Fibroblast of peridontal ligament (primary cell): ENCODE data around the gene SLC35B1.

Experiments used
- DNase-seq: peaks from one replicate; pipeline ENCODE4 v3.0.0-alpha.2; 2010; ENCODE audit errors: extremely low read depth

The SLC35B1 gene, protein sequence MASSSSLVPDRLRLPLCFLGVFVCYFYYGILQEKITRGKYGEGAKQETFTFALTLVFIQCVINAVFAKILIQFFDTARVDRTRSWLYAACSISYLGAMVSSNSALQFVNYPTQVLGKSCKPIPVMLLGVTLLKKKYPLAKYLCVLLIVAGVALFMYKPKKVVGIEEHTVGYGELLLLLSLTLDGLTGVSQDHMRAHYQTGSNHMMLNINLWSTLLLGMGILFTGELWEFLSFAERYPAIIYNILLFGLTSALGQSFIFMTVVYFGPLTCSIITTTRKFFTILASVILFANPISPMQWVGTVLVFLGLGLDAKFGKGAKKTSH

DNA sequence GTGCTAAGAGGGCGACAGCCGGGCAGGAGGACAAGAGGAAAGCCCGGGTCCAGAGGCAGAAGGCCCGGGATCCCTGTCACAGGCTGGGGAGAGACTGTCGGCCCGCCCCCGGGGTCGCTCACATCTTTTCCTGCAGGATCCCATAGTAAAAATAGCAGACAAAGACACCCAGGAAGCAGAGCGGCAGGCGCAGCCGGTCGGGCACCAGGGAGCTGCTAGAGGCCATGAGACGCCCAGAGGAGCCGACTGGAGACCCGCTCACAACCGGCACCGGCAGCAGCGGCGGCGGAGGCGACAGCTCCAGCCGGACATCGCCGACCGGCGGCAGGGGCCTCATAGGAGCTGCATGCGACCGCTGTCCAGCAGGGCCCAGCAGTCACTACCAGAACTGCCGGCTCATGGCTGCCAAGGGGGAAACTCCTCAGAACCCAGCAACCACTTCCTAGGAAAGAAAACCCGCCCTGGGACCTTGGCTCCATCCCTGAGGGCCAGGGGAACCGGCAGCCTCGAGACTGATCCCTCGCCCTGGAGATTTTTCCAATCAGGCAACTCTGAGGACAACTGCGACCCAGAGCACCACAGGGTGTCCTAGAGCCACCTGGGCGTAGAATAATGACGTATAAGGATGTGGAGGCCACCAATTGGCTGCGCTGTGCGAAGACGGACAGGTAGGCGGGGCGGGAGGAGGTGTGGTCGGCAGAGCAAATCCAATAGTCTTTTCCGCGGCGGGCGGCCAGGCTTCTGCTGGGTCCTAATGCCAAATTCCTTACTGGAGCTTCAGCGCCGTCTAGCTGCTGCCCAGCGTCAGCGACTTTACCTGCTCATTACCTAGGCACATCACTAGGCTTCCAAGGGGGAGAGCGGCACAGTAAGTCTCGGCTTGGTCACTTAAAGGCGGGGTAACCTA, at the start of gene SLC35B1:
Gene SLC35B1 (minus strand): TSS at position 357 of the 907 bp plus-strand sequence. CDS start 131 bp downstream, at position 226.
- peak; percentile 99 for DNase-seq

DNA sequence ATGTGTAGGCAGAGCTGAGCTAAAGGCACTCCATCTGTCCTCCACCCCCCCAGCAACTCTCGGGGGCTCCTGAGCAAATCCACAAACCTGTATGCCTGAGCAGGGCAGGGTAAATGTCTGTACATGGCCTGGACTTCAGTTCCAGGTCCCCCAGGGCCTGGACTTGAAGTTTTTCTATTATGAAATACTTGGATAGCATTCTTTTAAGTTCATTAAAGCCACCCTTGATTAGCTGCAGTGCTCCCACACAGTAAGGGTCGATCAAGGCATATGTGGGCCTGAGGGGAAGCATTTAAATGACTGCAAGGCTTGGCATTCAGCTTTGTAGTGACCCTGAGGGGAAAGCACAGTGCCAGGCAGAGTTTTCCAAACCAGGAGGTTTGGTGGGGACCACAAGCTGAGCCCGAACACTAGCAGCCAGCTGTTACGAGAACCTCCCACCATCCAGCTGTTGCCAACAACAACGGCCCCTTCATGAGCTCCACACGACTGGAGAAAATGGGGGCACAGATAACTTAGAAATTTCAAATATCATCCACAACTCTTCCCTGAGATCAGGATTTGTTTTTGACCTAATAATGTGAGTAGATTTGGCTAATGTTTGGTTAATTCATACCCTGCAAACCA, 49.5 kb upstream of the SLC35B1 start:
- DNase-seq = no peak

DNA sequence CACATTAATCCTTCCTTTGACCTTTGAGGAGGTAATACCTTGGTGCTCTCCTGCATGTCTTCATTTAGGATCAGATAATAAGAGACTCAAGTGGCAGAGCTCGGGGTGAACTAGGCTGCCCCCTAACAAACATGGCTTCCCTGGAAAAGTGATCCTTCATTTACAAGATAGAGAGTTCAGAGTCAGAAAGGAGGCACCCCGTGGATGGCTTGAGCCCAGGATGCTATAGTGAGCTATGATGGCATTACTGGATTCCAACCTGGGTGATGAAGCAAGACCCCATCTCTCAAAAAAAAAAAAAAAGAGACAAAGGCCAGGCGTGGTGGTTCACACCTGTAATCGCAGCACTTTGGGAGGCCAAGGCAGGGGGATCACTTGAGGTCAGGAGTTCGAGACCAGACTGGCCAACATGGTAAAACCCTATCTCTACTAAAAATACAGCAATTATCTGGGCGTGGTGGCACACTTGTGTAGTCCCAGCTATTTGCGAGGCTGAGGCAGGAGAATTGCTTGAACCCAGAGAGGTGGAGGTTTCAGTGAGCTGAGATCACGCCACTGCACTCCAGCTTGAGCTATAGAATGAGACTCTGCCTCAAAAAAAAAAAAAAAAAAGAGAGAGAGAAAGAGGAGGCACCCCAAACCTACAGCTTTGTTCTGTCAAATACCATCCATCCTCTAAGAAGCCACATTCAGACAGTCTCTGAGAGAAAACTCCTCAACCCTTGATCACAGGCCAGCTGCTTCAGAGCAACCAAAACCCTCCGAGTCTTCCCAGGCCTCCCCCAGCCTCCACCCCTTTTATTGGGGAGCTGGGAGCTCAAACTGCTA, 48.8 kb upstream of the SLC35B1 start:
- no peak for DNase-seq

DNA sequence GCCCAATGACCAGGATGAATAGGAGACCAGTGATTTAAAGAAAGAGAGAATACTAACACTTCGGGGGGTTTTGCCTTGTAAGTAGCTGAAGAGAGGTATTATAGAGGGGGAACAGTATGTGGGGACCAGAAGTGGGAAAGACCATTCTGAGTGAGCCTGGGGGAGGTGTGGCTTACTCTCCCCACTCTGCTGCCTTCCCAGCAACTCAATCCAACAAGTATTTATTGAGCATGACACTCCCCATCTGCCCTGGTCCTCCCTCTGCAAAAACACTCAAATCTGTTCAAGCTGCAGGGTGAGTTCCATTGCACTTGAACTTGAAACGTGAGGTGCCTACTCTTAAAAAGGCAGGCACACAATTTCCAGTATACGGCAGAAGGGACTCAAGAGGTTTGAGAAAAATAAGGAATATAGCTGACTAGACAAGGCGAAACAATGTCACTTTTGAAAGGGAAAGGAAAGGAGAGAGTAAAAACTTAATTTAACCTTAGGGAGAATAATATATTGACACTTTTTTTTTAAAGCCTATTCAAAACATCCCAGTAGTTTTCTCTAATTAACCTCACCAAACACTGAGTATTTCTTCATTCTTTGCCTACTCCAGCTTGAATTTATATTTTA, 48.0 kb upstream of the SLC35B1 start:
- DNase-seq = no peak

DNA sequence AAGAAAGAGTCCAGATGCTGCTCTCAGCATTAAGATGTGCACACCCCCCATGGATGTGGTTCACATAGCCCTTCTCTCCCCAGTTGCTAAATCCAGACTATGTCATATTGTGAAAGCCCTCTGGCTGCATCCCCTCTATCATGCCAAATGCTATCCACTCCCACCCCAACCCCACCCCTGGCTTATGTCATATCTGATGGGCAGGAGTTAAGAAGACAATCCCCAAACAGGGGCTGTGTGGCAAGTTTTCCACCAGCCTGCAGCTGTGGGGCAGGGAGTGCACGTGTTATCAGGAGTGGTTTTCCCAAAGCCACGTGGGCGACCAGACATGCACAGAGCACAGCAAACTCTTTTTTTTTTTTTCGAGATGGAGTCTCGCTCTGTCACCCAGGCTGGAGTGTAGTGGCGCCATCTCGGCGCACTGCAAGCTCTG, 46.2 kb upstream of the SLC35B1 start:
- no peak for DNase-seq

DNA sequence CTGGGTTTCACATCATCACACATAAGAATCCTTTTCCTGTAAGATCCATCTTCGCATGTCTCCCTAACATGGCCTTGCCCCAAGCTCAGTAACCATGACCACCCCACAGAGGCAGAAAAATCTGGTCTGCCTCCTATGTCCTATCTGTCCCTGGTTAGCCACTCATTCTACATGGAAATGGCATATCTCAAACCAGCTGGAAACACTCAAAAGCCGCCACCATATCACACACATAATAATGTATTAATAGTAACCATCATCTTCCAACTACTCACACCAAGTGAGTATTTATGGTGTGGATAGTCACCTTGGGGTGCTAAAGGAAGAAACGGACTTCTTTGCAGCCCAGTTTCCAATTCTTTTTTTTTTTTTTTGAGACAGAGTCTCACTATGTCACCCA, 44.7 kb upstream of the SLC35B1 start:
- no peak for DNase-seq

DNA sequence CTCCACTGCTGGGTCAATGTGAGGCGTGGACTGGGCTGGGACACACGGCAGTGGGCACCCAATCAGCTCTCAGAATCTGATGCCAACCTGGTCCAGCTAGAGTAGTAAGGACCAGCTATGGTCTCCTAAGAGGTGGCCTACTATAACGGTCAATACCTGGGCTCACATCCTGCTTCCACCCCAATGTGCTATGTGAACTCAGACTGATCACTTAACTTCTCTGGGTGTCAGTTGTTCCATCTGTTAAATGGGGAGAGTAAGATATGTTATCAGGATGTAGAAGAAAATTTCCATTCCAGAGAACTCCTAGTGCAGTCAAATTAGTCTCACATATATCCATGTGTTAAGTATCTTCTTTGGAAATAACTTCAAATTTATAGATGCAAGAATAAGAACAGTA, 42.0 kb upstream of the SLC35B1 start:
- no peak for DNase-seq

DNA sequence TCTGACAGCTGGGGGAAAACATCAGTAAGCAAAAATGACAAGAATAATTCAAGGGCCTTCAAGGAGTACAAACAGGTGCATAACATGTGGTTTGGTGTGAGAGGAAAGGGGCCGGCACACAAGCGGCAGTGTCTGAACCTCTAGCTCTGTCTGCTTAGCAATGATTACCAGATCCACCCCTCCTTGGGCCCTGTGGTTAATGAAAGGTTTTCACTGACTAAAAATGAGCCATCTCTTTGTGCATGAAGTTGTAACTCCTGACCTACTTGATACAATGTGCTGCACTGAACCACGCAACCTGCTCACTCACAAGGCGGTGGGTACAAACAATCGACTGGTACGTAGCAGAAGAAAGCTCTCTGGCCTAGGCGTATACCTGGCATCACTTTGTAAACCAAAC, 41.0 kb upstream of the SLC35B1 start:
- no peak for DNase-seq

DNA sequence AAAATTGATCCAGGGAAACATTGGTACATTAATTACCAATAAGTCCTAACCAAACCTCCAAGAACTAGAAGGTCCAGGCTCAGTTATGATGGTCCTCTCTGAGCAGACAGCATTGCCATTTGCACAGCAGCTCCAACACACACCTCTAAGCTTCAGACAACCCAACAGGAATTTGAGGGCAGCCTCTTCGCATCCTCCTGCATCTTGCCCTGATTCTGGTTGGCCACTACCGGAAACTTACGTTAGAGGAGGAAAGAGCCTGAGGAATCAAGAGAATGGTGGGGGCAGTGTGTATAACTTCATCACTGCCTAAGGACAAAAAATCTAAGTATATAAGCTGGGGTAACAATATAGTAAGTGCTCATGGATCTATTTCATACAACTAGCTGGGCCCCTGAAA, 40.5 kb upstream of the SLC35B1 start:
- no peak for DNase-seq

DNA sequence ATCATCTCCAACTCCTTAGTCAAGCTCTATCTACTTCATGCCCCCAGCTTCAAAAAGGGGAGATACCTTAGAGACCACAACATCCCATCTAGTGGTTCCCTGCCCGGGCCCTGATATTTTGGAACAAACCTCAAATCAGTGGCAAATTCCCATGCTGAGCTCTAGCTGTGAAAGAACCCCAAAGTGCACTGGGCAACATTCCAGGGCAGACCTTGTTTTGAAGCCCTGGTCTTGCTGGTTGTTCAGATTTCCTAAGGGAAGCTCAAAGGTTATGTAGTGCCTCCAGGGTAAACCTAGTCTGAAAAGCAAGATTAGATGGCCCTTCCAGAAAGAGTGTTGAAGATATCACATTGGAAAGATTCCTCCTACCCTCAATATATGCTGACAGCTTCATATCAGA, 39.9 kb upstream of the SLC35B1 start:
- DNase-seq = no peak

DNA sequence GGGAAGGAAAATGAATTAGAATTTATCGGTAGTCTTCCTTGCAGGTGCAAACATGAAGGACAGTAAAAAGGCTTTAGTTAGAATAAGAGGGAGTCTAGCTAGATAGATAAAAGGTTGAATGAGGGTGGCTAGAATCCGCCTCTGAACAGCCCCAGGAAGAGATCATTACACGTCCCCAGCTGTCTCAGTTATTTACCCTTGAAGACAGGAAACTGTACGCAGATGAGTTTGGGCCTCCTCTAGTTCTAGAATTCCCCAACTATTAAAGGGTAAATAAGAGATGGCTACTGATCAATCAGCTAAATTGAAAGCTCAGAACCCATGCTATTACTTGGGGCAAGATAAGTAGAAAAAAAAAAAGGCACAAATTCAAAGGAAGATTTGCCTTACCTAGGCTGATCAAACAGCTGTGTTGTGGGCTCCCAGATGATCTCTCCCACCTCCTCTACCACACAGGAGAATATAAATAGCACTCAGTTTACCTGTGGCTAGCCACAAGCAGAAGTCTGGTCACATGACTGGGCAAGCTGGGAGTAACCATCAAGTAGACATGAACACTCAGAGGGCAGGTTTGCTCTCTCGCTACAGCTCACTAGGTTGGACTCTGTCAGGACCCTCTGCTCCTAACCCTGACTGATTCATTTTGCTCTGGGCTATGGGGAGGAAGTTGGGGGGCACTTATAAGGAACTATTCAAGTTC, 39.2 kb upstream of the SLC35B1 start:
- DNase-seq = no peak

DNA sequence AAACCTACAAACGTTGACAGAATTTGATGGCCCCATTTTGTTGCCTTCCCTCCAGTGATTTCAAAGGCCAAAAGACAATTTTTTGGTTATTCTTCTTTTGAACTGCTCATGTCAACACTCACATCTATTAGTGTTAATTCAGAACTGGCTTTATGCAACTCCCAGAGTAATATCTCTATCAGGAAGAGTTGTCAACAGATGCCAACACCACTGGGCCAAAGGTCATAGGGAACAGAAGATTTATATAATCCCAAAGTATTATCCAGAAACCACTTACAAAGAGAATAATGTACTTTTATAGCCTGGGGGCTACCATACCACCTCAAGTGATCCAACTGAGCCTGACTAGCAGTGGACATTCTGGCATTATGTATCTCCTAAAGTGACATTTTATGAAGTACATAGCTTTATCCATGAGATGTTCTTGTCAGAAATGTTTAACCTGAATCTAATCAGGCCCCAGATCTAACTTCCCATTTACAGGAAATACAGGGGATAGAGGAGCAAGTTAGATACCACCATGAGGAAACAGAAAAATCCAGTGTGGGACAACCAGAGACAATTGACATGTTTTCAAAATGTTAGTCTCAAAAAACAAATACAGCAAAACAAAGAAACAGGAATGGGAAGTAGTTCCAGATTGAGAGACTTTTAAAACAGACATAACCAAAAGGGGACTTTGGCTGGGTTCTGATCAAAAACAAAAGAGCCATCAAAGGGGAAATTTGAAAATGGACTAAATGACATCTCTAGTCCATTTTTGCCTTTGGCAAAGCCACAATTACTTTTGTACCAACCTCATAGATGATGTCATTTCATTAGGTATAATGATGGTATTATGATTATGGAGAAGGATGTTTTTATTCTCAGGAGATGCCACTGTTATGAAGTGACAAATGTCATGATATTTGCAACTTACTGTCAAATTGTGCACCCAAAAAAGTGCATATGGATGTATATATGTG, 37.7 kb upstream of the SLC35B1 start:
- DNase-seq = no peak

DNA sequence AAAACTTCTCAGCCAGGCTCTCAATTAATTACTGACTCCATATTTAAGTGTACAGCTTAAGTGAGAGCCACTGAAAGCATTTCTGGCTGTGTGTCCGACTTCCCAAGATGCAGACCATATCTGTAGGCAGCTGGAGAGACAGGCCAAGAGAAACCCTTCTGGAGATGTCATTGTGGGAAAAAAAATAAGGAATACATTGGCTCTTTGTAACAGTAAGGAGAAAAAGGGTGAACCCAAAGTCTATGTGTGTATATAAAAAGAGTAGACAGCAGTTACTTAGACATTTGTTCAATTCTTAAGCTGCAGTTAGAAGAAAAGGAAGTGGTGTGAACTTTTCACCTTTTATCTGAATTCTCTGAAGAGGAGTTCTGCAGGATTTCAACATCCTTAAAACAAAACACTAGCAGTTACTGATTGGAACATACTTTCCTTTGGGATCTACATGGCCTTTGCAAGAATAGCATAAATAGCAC, 34.4 kb upstream of the SLC35B1 start:
- DNase-seq = peak; percentile 25

DNA sequence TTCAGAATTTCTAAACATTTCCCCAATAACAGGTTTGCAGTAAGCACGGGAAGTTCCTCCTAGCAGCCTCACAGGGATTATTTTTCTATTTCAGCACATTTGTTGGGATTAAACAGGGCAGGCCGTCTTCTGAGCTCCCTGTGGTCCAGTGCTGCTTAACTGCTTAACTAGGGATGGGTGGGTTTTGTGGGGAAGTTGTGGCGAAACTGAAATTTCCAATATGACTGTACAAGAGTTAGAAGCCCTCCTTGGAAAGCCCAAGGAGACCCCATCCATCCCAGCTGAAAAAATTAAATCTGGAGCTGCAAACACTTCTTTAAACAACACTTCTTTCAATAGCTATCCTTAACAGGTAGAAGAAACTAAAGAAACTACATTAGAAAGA, 33.9 kb upstream of the SLC35B1 start:
- no peak for DNase-seq

DNA sequence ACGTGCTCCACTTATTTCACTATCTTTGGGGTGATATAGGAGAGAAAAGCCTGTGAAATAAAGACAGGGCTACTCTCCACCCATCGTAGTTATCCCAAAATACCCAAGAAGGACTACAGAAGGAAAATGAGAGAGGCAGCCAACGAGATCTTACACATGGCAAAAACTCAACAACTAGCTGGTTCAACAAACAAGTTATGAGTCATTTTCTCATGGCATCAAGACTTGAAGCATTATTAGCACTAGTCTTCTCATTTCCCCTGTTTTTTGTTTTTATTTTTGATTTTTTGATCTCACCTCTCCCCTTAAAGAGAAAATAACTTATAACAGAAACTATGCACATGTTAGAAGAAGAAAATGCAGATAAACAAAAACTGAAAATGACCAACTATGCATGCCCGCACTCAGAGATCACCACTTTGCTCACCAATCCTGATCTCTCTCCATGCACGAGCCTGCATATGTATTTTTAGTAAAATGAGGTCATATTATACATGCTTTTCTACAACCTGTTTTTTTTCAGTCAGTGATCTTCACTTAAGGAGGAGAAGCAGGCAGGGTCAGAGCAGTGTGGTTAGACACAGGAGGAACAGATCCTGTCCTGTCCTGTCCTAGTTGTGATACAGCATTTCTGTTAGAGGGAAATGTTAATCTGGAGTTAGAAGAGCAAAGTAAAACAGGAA, 33.4 kb upstream of the SLC35B1 start:
- DNase-seq = peak; percentile 66

DNA sequence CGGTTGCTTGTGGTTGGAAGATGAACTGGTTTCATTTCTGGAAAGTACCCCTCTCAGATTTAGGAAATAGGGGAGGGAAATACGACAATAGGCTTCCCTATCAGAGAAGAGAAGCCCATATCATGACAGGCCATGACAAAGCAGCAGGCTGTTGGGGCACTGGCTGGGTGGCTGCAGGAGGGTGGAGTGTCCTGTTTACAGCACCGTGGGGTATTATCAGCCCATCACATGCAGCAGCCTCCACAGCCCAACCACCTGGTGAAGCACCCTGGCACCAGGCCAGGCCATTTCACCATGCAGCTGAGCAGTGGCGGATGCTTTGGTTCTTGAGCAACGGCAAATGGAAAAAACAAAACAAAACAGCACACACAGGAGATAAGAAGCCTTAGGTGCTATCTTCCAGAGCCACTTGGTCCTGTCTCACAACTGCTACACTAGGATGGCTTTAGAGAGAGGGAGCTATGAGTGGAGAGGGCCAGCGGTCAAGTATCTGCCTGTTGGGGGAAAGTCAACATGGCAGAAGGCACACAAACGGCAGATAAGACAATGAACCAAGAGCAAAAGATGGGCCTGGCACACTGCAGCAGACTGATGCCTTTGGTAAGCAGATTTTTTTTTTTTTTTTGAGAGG, 32.0 kb upstream of the SLC35B1 start:
- no peak for DNase-seq

DNA sequence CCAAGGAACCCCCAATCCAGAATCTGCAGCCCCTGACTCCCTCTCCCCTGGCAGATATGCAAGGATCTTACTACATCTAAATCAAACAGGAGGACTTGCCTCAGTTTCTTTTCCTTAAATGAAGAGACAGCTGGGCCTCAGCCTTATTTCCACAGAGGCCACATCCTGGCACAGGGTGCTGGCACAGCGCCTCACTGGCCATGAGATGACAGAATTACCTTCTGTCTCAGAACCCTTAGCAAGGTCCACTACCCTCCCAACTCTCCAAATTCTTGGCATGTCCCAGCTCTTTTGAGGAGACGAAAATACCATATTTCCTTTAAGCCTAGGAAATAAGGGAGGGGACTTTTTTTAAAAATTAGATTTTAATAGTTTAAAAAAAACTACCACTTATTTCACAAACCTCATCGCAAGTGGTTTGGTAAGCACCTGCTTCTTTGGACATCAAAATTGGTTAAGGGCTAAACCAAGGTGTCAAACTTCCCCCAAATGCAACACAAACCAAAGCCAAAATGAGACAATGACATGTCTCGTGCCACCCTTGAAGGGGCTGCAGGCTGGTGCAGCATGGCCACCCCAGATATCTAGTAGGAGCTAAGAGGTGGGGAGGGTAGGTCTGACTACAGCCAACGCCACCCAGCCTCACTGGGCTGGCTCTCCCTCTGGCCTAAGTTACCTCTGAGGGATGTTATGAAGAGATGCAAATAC, 30.8 kb upstream of the SLC35B1 start:
- DNase-seq = no peak
